ENCODE data around the gene UTP3. TPM values are rescaled to one million over a fixed set of nuclear protein-coding genes. Genes with fewer than 3 reads are reported as not detected.
"Not testable (repeated sequence)": the region's sequence is repeated elsewhere in the genome, so short reads cannot be mapped to it uniquely, and the experiment has no call there.

The UTP3 gene
- total and polyA plus RNA-seq, 2 donors (not counting 3 experiments of a cell fraction or from before 2014, with no cell fraction given) = 8.7 to 32.8 TPM

DNA sequence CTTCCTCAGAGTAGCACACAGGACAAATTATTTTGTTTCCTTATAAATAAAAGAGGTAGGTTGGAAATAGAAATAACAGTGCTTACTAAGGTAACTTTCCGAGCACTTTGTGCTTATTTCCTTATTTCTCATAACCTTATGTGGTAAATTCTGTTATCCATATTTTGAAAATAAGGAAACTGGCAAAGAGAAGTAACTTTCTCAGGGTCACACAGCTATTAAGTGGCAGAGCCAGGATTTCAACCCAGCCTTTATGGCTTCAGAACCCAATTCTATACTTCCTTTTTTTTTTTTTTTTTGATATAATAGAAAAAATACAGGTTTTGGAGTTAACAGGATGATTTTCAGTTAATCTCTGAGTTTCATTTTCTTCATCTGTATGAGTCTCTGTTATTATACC lies 3.3 kb downstream of the UTP3 start:
- Histone ChIP-seq H2AFZ (ENCODE audit: low read depth, low read length) (no peak overlapping the region), H3K4me3 (replicated peaks in 1 of 3; ENCODE audit: insufficient read depth in 1 of 3, low read depth in 1 of 3, low read length in 3 of 3) (no peak overlapping the region), H3K9ac (replicated peaks; ENCODE audit: extremely low read depth, insufficient read depth, low read length) (no peak overlapping the region), H3K36me3 (ENCODE audit: control insufficient read depth in 2 of 2, extremely low read depth in 1 of 2, insufficient read depth in 2 of 2, low read length in 2 of 2) (no peaks in the 10 kb centered on the region), H3K27ac (ENCODE audit: insufficient read depth, low read depth, low read length) (no peak overlapping the region), H3K27me3 (ENCODE audit: control insufficient read depth in 2 of 2, insufficient read depth in 2 of 2, low read length in 2 of 2) (no peaks in the 10 kb centered on the region), H3K79me2 (ENCODE audit: control insufficient read depth, insufficient read depth, low read length) (peaks cover 31% of the 10 kb centered on the region), H4K20me1 (replicated peaks; ENCODE audit: control insufficient read depth, extremely low read depth, insufficient read depth, low read length) (no peaks in the 10 kb centered on the region), H3K4me2 (ENCODE audit: insufficient read depth, low read length) (no peak overlapping the region), H3K4me1 (ENCODE audit: control insufficient read depth, extremely low read depth, insufficient read depth, low read length) (peaks cover 22% of the 10 kb centered on the region), H3K9me1 (replicated peaks; ENCODE audit: control insufficient read depth, extremely low read depth, insufficient read depth, low read length) (no peaks in the 10 kb centered on the region), H3K9me3 (replicated peaks; ENCODE audit: control insufficient read depth, insufficient read depth, low read length) (no peaks in the 10 kb centered on the region)
- BruUV-seq (replicated peaks) = no TSS peak
- no peak for DNase-seq (ENCODE audit: low read depth, low spot score)
- intact Hi-C loops (cut with micrococcal nuclease) (no loop called here), dilution Hi-C loops (cut with MboI; ENCODE audit: extremely low pct_ligation_motif_present, low sequenced_read_pairs) (no loop called here)
- FAIRE-seq = no peak
- POLR2A ChIA-PET = no interaction called here
- TF ChIP-seq, protein P1, sequence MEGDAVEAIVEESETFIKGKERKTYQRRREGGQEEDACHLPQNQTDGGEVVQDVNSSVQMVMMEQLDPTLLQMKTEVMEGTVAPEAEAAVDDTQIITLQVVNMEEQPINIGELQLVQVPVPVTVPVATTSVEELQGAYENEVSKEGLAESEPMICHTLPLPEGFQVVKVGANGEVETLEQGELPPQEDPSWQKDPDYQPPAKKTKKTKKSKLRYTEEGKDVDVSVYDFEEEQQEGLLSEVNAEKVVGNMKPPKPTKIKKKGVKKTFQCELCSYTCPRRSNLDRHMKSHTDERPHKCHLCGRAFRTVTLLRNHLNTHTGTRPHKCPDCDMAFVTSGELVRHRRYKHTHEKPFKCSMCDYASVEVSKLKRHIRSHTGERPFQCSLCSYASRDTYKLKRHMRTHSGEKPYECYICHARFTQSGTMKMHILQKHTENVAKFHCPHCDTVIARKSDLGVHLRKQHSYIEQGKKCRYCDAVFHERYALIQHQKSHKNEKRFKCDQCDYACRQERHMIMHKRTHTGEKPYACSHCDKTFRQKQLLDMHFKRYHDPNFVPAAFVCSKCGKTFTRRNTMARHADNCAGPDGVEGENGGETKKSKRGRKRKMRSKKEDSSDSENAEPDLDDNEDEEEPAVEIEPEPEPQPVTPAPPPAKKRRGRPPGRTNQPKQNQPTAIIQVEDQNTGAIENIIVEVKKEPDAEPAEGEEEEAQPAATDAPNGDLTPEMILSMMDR (IDR thresholded peaks at IDR 0.05; ENCODE audit: extremely low read depth in 1 of 2, insufficient read depth in 1 of 2, low read depth in 1 of 2, low read length in 2 of 2) = no peak
- TF ChIP-seq, protein P2, sequence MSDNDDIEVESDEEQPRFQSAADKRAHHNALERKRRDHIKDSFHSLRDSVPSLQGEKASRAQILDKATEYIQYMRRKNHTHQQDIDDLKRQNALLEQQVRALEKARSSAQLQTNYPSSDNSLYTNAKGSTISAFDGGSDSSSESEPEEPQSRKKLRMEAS (IDR thresholded peaks at IDR 0.05; ENCODE audit: insufficient read depth, insufficient read length) = no peak
- CTCF ChIA-PET = interaction anchor here (1.1 to 1.5 kb wide), 2 partner anchors 12 to 147 kb away, joined by 3 read pairs; no protein-coding TSS in a partner anchor

DNA sequence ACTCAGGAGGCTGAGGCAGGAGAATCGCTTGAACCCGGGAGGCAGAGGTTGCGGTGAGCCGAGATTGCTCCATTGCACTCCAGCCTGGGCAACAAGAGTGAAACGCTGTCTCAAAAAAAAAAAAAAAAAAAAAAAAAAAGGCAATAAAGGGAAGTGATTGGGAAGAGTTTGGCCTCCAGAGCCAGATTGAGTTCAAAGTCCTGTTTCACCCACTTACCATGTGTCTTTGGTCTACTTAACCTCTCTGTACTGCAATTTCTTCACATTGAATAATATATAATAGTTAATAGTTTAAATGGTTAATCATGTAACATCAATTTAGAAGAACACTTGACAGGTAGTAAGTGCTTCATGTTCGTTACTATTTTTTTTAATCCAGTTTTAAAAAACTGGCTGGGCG lies 6.3 kb downstream of the UTP3 start:
- H3K36me3 ChIP-seq (ENCODE audit: control insufficient read depth in 2 of 2, extremely low read depth in 1 of 2, insufficient read depth in 2 of 2, low read length in 2 of 2); H2AFZ ChIP-seq (ENCODE audit: low read depth, low read length); H4K20me1 ChIP-seq (replicated peaks; ENCODE audit: control insufficient read depth, extremely low read depth, insufficient read depth, low read length); DNase-seq (ENCODE audit: low read depth, low spot score); BruUV-seq (replicated peaks); POLR2A ChIA-PET; H3K9ac ChIP-seq (replicated peaks; ENCODE audit: extremely low read depth, insufficient read depth, low read length); H3K4me3 ChIP-seq (replicated peaks in 1 of 3; ENCODE audit: insufficient read depth in 1 of 3, low read depth in 1 of 3, low read length in 3 of 3); intact Hi-C loops (cut with micrococcal nuclease); H3K9me3 ChIP-seq (replicated peaks; ENCODE audit: control insufficient read depth, insufficient read depth, low read length); H3K9me1 ChIP-seq (replicated peaks; ENCODE audit: control insufficient read depth, extremely low read depth, insufficient read depth, low read length); CTCF ChIA-PET; H3K4me2 ChIP-seq (ENCODE audit: insufficient read depth, low read length); H3K27ac ChIP-seq (ENCODE audit: insufficient read depth, low read depth, low read length); FAIRE-seq; H3K27me3 ChIP-seq (ENCODE audit: control insufficient read depth in 2 of 2, insufficient read depth in 2 of 2, low read length in 2 of 2); dilution Hi-C loops (cut with MboI; ENCODE audit: extremely low pct_ligation_motif_present, low sequenced_read_pairs): not testable (repeated sequence)
- Histone ChIP-seq H3K79me2 (ENCODE audit: control insufficient read depth, insufficient read depth, low read length) (peaks cover 19% of the 10 kb centered on the region), H3K4me1 (ENCODE audit: control insufficient read depth, extremely low read depth, insufficient read depth, low read length) (peaks cover 11% of the 10 kb centered on the region)

DNA sequence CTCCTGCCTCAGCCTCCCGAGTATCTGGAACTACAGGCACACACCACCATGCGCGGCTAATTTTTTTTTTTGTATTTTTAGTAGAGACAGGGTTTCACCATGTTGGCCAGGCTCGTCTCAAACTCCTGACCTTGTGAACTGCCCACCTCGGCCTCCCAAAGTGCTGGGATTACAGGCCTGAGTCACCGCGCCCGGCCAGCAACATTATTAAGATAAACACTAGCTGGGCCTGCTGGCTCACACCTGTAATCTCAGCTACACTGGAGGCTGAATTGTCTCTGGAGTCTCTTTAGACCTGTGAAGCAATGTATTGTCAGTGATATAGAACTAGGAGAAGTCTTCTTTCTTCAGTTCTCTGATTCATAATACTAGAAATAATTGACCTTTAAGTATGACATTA lies 10.1 kb downstream of the UTP3 start:
- POLR2A ChIA-PET; H3K79me2 ChIP-seq (ENCODE audit: control insufficient read depth, insufficient read depth, low read length); H3K9me3 ChIP-seq (replicated peaks; ENCODE audit: control insufficient read depth, insufficient read depth, low read length); intact Hi-C loops (cut with micrococcal nuclease); H3K4me1 ChIP-seq (ENCODE audit: control insufficient read depth, extremely low read depth, insufficient read depth, low read length); DNase-seq (ENCODE audit: low read depth, low spot score); H3K9me1 ChIP-seq (replicated peaks; ENCODE audit: control insufficient read depth, extremely low read depth, insufficient read depth, low read length); H3K36me3 ChIP-seq (ENCODE audit: control insufficient read depth in 2 of 2, extremely low read depth in 1 of 2, insufficient read depth in 2 of 2, low read length in 2 of 2); dilution Hi-C loops (cut with MboI; ENCODE audit: extremely low pct_ligation_motif_present, low sequenced_read_pairs); H3K9ac ChIP-seq (replicated peaks; ENCODE audit: extremely low read depth, insufficient read depth, low read length); H4K20me1 ChIP-seq (replicated peaks; ENCODE audit: control insufficient read depth, extremely low read depth, insufficient read depth, low read length); BruUV-seq (replicated peaks); H3K27ac ChIP-seq (ENCODE audit: insufficient read depth, low read depth, low read length); H3K4me3 ChIP-seq (replicated peaks in 1 of 3; ENCODE audit: insufficient read depth in 1 of 3, low read depth in 1 of 3, low read length in 3 of 3); H3K4me2 ChIP-seq (ENCODE audit: insufficient read depth, low read length); H3K27me3 ChIP-seq (ENCODE audit: control insufficient read depth in 2 of 2, insufficient read depth in 2 of 2, low read length in 2 of 2); H2AFZ ChIP-seq (ENCODE audit: low read depth, low read length); FAIRE-seq: not testable (repeated sequence)
- CTCF ChIA-PET = interaction anchor here (0.5 kb wide), 1 partner anchor 259 kb away, joined by 3 read pairs; no protein-coding TSS in a partner anchor

All from endothelial cell of umbilical vein (primary cell).